GM23338 (cell line): Measurements from ENCODE around the gene MARCHF9.

Experiments
- EZH2phosphoT487 ChIP-seq: fragments of 200-600 bp; sonication (generic); IDR thresholded peaks from one replicate; pipeline ENCODE4 v1.8.1; 2018; ENCODE audit warnings: antibody characterized with exemption; ENCODE audit not compliant: unreplicated experiment
- POLR2AphosphoS5 ChIP-seq: IDR thresholded peaks from 2 replicates; pipeline ENCODE4 v1.6.1; 2016; ENCODE audit warnings: antibody characterized with exemption, low read depth
- STAT1 ChIP-seq: IDR thresholded peaks from one replicate; pipeline ENCODE4 v1.6.1; 2016; ENCODE audit warnings: antibody characterized with exemption; ENCODE audit not compliant: unreplicated experiment
- TF ChIP-seq, protein P1 (sequence below), 2 experiments: fragments of 200-600 bp in 1 of 2; sonication (generic) in 1 of 2; conservative IDR thresholded peaks; 2 replicates each; pipeline versions ENCODE4 v1.5.1 to v1.6.1; 2016 to 2017; ENCODE audit warnings: antibody characterized with exemption in 2 of 2, low read depth in 2 of 2, mild to moderate bottlenecking in 2 of 2, moderate library complexity in 1 of 2

DNA sequence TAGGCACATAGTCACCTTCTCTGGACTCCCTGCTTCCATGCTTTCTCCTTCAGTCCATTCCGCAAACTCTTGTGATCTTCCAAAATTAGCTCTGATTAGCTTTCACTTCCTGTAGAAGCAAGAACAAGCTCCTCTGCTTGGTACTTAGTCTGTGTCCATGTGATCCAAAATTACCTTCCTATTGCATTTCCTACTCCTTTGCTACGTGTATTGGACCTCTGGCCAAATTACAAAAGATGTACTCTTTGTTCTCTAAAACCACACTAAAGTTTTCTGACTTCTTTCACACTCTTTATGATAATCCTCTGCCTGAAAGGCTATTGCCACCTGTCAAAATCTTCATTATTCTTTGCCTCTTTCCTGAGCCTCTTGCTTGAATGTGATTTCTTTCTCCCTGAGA, 26.9 kb downstream of the MARCHF9 start:
- TF ChIP-seq, protein P1, sequence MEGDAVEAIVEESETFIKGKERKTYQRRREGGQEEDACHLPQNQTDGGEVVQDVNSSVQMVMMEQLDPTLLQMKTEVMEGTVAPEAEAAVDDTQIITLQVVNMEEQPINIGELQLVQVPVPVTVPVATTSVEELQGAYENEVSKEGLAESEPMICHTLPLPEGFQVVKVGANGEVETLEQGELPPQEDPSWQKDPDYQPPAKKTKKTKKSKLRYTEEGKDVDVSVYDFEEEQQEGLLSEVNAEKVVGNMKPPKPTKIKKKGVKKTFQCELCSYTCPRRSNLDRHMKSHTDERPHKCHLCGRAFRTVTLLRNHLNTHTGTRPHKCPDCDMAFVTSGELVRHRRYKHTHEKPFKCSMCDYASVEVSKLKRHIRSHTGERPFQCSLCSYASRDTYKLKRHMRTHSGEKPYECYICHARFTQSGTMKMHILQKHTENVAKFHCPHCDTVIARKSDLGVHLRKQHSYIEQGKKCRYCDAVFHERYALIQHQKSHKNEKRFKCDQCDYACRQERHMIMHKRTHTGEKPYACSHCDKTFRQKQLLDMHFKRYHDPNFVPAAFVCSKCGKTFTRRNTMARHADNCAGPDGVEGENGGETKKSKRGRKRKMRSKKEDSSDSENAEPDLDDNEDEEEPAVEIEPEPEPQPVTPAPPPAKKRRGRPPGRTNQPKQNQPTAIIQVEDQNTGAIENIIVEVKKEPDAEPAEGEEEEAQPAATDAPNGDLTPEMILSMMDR (conservative IDR thresholded peaks at IDR 0.05; ENCODE audit: low read depth in 2 of 2), result no peak
- no peak for TF ChIP-seq POLR2AphosphoS5
- TF ChIP-seq EZH2phosphoT487, result no peak
- TF ChIP-seq STAT1, result no peak
